Small intestine (tissue), 7 donors: ENCODE data around the gene FAF1. TPM values are rescaled to one million over a fixed set of nuclear protein-coding genes. Genes with fewer than 3 reads are reported as not detected.

Source experiments
- DNase-seq, 2 donors: peaks; one replicate each; pipeline versions ENCODE4 v3.0.0 to v3.0.0-alpha.2; 2013
- FAIRE-seq: peaks from 2 replicates; lab custom pipeline; 2012; peaks lifted over from hg19 to GRCh38; lab: Jason Lieb, UNC
- H3K27ac ChIP-seq, 3 donors: one replicate each; pipeline ENCODE4 v1.5.1; 2013; ENCODE audit warnings: low read length in 2 of 3, mild to moderate bottlenecking in 2 of 3, control low read depth in 1 of 3, inconsistent platforms in 1 of 3, low read depth in 1 of 3, moderate library complexity in 1 of 3
- H3K27me3 ChIP-seq, 3 donors: one replicate each; pipeline ENCODE4 v1.6.1; 2013; ENCODE audit warnings: low read length in 3 of 3, inconsistent platforms in 1 of 3; ENCODE audit not compliant: control insufficient read depth in 3 of 3, insufficient read depth in 3 of 3
- H3K36me3 ChIP-seq, 3 donors: one replicate each; pipeline ENCODE4 v1.6.1; 2013; ENCODE audit warnings: low read length in 3 of 3, inconsistent platforms in 1 of 3, low read depth in 1 of 3, mild to moderate bottlenecking in 1 of 3, moderate library complexity in 1 of 3; ENCODE audit not compliant: control insufficient read depth in 3 of 3, insufficient read depth in 2 of 3
- H3K4me1 ChIP-seq, 3 donors: one replicate each; pipeline ENCODE4 v1.6.1; 2013; ENCODE audit warnings: low read length in 2 of 3, inconsistent platforms in 1 of 3, low read depth in 1 of 3, mild to moderate bottlenecking in 1 of 3, moderate library complexity in 1 of 3; ENCODE audit not compliant: control insufficient read depth in 3 of 3, insufficient read depth in 2 of 3
- H3K4me3 ChIP-seq, 3 donors: one replicate each; pipeline ENCODE4 v1.5.1; 2013; ENCODE audit warnings: low read length in 3 of 3, control low read depth in 1 of 3, inconsistent platforms in 1 of 3, low read depth in 1 of 3, mild to moderate bottlenecking in 1 of 3, moderate library complexity in 1 of 3
- H3K9me3 ChIP-seq, 2 donors: one replicate each; pipeline ENCODE4 v1.6.1; 2013; ENCODE audit warnings: low read depth in 1 of 2, low read length in 1 of 2; ENCODE audit not compliant: control insufficient read depth in 2 of 2, insufficient read depth in 1 of 2
- WGBS, 3 donors: extraction: QIAGEN DNeasy Blood & Tissue Kit; methylation state at CpG; one replicate each; pipeline ENCODE4 v1.1.7; 2013; 5-methylcytosine and 5-hydroxymethylcytosine counted together
- polyA plus RNA-seq, 4 donors: library from polyadenylated mRNA; stranded (reverse) in 3 of 4; unstranded in 1 of 4; fragments of 200-250 nt in 3 of 4; fragments of 120-200 nt in 1 of 4; gene quantifications; one replicate each; pipeline versions ENCODE4 v1.2.1 to v1.2.3, GENCODE V29; 2013
- donor health status: healthy with polysubstance abuse.
- donor health status: control.
- donor health status: control.
- donor health status: Bipolar disorder and iron deficiency.
- donor health status: healthy.

The FAF1 gene
- polyA plus RNA-seq, 4 donors, result 19.5 to 46.3 (median 32.5) TPM

- Histone ChIP-seq H3K27me3 (no peaks in the 10 kb centered on the region), H3K4me1 (no peaks in the 10 kb centered on the region), H3K36me3 (peaks cover 0 to 7% (median 5%) of the 10 kb centered on the region in 3 donors), H3K4me3 (no peak overlapping the region), H3K27ac (no peak overlapping the region), H3K9me3 (peaks cover 0 to 7% of the 10 kb centered on the region in 2 donors)
- WGBS, 3 donors, result 86 to 100% (median 94%) methylated on average over 1 of the region's 1 CpG
- DNase-seq (no peak), FAIRE-seq (no peak)
Observed at GRCh38 chr1:50492142-50492541, 467.9 kb downstream of the FAF1 start.

- H3K4me1 ChIP-seq, result no peaks in the 10 kb centered on the region
- no peaks in the 10 kb centered on the region for H3K27me3 ChIP-seq
- no peak for FAIRE-seq
- peaks cover 0 to 5% (median 4%) of the 10 kb centered on the region in 3 donors for H3K36me3 ChIP-seq
- no peak overlapping the region for H3K4me3 ChIP-seq
- H3K27ac ChIP-seq, result no peak overlapping the region
- no peaks in the 10 kb centered on the region for H3K9me3 ChIP-seq
- no peak for DNase-seq
Observed at GRCh38 chr1:50491142-50491541, 468.9 kb downstream of the FAF1 start.

- no peak for DNase-seq
- Histone ChIP-seq H3K4me3 (no peak overlapping the region), H3K27me3 (no peaks in the 10 kb centered on the region), H3K36me3 (peaks cover 0 to 5% (median 4%) of the 10 kb centered on the region in 3 donors), H3K27ac (no peak overlapping the region), H3K9me3 (no peaks in the 10 kb centered on the region), H3K4me1 (no peaks in the 10 kb centered on the region)
- 84 to 88% (median 88%) methylated on average over 2 of the region's 2 CpGs for WGBS, 3 donors
- FAIRE-seq, result no peak
Observed at GRCh38 chr1:50490640-50491039, 469.4 kb downstream of the FAF1 start.

- no peaks in the 10 kb centered on the region for H3K4me1 ChIP-seq
- no peaks in the 10 kb centered on the region for H3K9me3 ChIP-seq
- no peaks in the 10 kb centered on the region for H3K27me3 ChIP-seq
- no peak overlapping the region for H3K27ac ChIP-seq
- peaks cover 0 to 5% (median 4%) of the 10 kb centered on the region in 3 donors for H3K36me3 ChIP-seq
- 50 to 60% (median 59%) methylated on average over 1 of the region's 1 CpG for WGBS, 3 donors
- FAIRE-seq, result no peak
- DNase-seq, result no peak
- no peak overlapping the region for H3K4me3 ChIP-seq
Observed at GRCh38 chr1:50488876-50489275, 471.2 kb downstream of the FAF1 start.

GRCh38 chr1:50488356-50488755 lies 471.7 kb downstream of the FAF1 start:
- H3K4me3 ChIP-seq, result no peak overlapping the region
- no peak for FAIRE-seq
- DNase-seq, result no peak
- H3K27ac ChIP-seq, result no peak overlapping the region
- H3K9me3 ChIP-seq, result no peaks in the 10 kb centered on the region
- WGBS, 3 donors, result 79 to 98% (median 97%) methylated on average over 3 of the region's 3 CpGs
- no peaks in the 10 kb centered on the region for H3K4me1 ChIP-seq
- H3K36me3 ChIP-seq, result peaks cover 0 to 5% (median 4%) of the 10 kb centered on the region in 3 donors
- no peaks in the 10 kb centered on the region for H3K27me3 ChIP-seq

GRCh38 chr1:50487725-50488124 lies 472.3 kb downstream of the FAF1 start:
- H3K36me3 ChIP-seq, result peaks cover 0 to 5% (median 4%) of the 10 kb centered on the region in 3 donors
- no peaks in the 10 kb centered on the region for H3K4me1 ChIP-seq
- WGBS, 3 donors, result 94 to 97% (median 95%) methylated on average over 1 of the region's 1 CpG
- no peaks in the 10 kb centered on the region for H3K9me3 ChIP-seq
- FAIRE-seq (no peak), DNase-seq (no peak)
- no peaks in the 10 kb centered on the region for H3K27me3 ChIP-seq
- no peak overlapping the region for H3K4me3 ChIP-seq
- no peak overlapping the region for H3K27ac ChIP-seq

- Histone ChIP-seq H3K27ac (no peak overlapping the region), H3K9me3 (no peaks in the 10 kb centered on the region), H3K4me1 (no peaks in the 10 kb centered on the region), H3K27me3 (no peaks in the 10 kb centered on the region), H3K36me3 (no peaks in the 10 kb centered on the region), H3K4me3 (no peak overlapping the region)
- FAIRE-seq, result no peak
- no peak for DNase-seq
- 91 to 96% (median 95%) methylated on average over 2 of the region's 2 CpGs for WGBS, 3 donors
Observed at GRCh38 chr1:50481142-50481736, 478.8 kb downstream of the FAF1 start.

GRCh38 chr1:50476800-50477199 lies 483.3 kb downstream of the FAF1 start:
- peaks cover 0 to 6% (median 0%) of the 10 kb centered on the region in 3 donors for H3K4me1 ChIP-seq
- 95 to 97% (median 96%) methylated on average over 1 of the region's 1 CpG for WGBS, 3 donors
- no peak for FAIRE-seq

More at GRCh38 chr1:50476800-50477199, 483.3 kb downstream of the FAF1 start:
- Histone ChIP-seq H3K36me3 (peaks cover 0 to 2% (median 0%) of the 10 kb centered on the region in 3 donors), H3K27me3 (no peaks in the 10 kb centered on the region), H3K27ac (no peak overlapping the region), H3K9me3 (no peaks in the 10 kb centered on the region), H3K4me3 (no peak overlapping the region)
- no peak for DNase-seq
